ENCODE results near the gene B4GALT6. TPM values are rescaled to one million over a fixed set of nuclear protein-coding genes. Genes with fewer than 3 reads are reported as not detected.

The B4GALT6 gene
- total and polyA plus RNA-seq, 3 donors from 2014 or later: 12.1 to 19.5 (median 14.9) TPM

DNA sequence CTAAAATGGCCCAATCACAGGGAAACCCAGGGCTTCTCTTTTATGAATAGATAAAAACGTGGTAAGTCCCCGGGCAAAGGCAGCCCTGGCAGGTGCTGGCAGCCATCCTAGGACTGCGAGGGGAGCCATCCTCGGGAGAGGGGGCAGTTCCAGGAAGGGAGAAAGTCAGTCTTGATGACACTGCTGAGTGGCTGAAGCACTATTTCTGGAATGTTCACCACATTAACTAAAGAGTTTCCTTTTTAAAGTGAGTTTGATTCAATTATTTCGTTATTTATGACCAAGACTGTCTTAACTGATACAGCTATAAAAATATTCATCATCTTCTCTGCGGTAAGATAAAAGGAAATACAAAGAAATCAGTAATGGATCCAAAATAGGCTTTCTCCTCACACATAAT is 72.3 kb downstream of the B4GALT6 start:
- no peaks in the 10 kb centered on the region for H3K4me1 ChIP-seq
- intact Hi-C loops (cut with DNase I; ENCODE audit: low total_unique reads): no loop called here
- TF ChIP-seq, protein P1, sequence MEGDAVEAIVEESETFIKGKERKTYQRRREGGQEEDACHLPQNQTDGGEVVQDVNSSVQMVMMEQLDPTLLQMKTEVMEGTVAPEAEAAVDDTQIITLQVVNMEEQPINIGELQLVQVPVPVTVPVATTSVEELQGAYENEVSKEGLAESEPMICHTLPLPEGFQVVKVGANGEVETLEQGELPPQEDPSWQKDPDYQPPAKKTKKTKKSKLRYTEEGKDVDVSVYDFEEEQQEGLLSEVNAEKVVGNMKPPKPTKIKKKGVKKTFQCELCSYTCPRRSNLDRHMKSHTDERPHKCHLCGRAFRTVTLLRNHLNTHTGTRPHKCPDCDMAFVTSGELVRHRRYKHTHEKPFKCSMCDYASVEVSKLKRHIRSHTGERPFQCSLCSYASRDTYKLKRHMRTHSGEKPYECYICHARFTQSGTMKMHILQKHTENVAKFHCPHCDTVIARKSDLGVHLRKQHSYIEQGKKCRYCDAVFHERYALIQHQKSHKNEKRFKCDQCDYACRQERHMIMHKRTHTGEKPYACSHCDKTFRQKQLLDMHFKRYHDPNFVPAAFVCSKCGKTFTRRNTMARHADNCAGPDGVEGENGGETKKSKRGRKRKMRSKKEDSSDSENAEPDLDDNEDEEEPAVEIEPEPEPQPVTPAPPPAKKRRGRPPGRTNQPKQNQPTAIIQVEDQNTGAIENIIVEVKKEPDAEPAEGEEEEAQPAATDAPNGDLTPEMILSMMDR (IDR thresholded peaks at IDR 0.05): no peak
- no peak for TF ChIP-seq POLR2A (IDR thresholded peaks at IDR 0.05)
- no peak overlapping the region for H3K27ac ChIP-seq
- H3K4me3 ChIP-seq: no peak overlapping the region
- 64 to 71% methylated on average over 6 of the region's 6 CpGs for WGBS, 2 donors
- H3K36me3 ChIP-seq (ENCODE audit: low read depth, missing control alignments): no peaks in the 10 kb centered on the region
- H3K9me3 ChIP-seq: no peaks in the 10 kb centered on the region
- H3K27me3 ChIP-seq: no peaks in the 10 kb centered on the region
- DNase-seq: no peak

DNA sequence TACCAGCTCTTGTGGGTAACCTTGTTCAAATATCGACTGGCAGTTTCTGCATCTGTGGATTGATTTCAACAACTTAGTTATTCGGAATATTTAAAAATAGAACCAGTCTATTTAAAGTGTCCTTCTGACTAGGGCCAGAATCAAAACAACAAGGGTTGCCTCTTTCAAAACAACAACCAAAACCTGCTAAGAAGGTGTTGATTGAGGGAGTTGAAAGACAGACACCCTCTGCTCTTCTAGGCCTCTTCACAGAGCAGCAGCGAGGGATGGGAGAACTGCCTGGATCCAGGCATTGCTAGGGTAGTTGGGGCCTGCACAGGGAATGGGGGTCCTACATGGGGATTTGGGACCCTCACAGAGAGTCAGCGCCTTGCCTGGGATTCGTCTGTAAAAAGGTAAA is 72.9 kb downstream of the B4GALT6 start:
- TF ChIP-seq, protein P1 (IDR thresholded peaks at IDR 0.05): no peak
- TF ChIP-seq POLR2A (IDR thresholded peaks at IDR 0.05): no peak
- no peaks in the 10 kb centered on the region for H3K9me3 ChIP-seq
- no peak overlapping the region for H3K27ac ChIP-seq
- no peak for DNase-seq
- H3K36me3 ChIP-seq (ENCODE audit: low read depth, missing control alignments): no peaks in the 10 kb centered on the region
- WGBS, 2 donors: 88 to 91% methylated on average over 5 of the region's 5 CpGs
- H3K4me1 ChIP-seq: no peaks in the 10 kb centered on the region
- H3K27me3 ChIP-seq: no peaks in the 10 kb centered on the region
- no peak overlapping the region for H3K4me3 ChIP-seq
- intact Hi-C loops (cut with DNase I; ENCODE audit: low total_unique reads): no loop called here

GRCh38 chr18:31610286-31611205 is 73.8 kb downstream of the B4GALT6 start:
- intact Hi-C loops (cut with DNase I; ENCODE audit: low total_unique reads): no loop called here
- Histone ChIP-seq H3K36me3 (ENCODE audit: low read depth, missing control alignments) (no peaks in the 10 kb centered on the region), H3K4me1 (no peaks in the 10 kb centered on the region), H3K27ac (no peak overlapping the region), H3K4me3 (no peak overlapping the region), H3K9me3 (no peaks in the 10 kb centered on the region), H3K27me3 (no peaks in the 10 kb centered on the region)
- WGBS, 2 donors: 58% methylated on average over 8 of the region's 8 CpGs
- TF ChIP-seq, protein P1 (IDR thresholded peaks at IDR 0.05): no peak
- TF ChIP-seq POLR2A (IDR thresholded peaks at IDR 0.05): no peak
- DNase-seq: no peak

DNA sequence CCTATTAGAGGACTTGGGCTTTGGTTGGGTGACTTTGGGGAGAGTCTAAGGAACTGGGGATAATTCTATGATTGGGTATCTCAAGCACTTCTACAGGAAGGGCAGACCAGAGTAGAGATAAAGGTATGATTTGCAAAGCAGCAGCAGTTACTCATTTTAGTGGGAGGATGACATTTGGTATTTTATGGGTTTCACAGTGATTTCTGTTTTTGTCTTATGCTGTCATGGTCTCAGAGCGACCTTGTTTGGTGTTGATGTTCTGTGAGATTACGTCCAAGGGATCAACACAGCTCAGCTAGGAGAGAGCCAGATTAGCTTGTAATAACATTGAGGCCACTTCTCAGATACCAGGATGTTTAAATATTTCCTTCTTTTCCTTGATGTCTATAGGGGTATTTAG is 74.5 kb downstream of the B4GALT6 start:
- DNase-seq: no peak
- no peaks in the 10 kb centered on the region for H3K9me3 ChIP-seq
- no peak overlapping the region for H3K27ac ChIP-seq
- H3K4me3 ChIP-seq: no peak overlapping the region
- intact Hi-C loops (cut with DNase I; ENCODE audit: low total_unique reads): no loop called here
- 68 to 74% methylated on average over 2 of the region's 2 CpGs for WGBS, 2 donors
- no peaks in the 10 kb centered on the region for H3K36me3 ChIP-seq (ENCODE audit: low read depth, missing control alignments)
- no peak for TF ChIP-seq POLR2A (IDR thresholded peaks at IDR 0.05)
- TF ChIP-seq, protein P1 (IDR thresholded peaks at IDR 0.05): no peak
- no peaks in the 10 kb centered on the region for H3K4me1 ChIP-seq
- no peaks in the 10 kb centered on the region for H3K27me3 ChIP-seq

GRCh38 chr18:31607384-31607783 is 77.0 kb downstream of the B4GALT6 start:
- Histone ChIP-seq H3K9me3 (no peaks in the 10 kb centered on the region), H3K36me3 (ENCODE audit: low read depth, missing control alignments) (no peaks in the 10 kb centered on the region), H3K27ac (no peak overlapping the region), H3K27me3 (no peaks in the 10 kb centered on the region), H3K4me1 (no peaks in the 10 kb centered on the region), H3K4me3 (no peak overlapping the region)
- no peak for DNase-seq
- intact Hi-C loops (cut with DNase I; ENCODE audit: low total_unique reads): no loop called here
- TF ChIP-seq, protein P1 (IDR thresholded peaks at IDR 0.05): no peak
- TF ChIP-seq POLR2A (IDR thresholded peaks at IDR 0.05): no peak
- 43 to 53% methylated on average over 5 of the region's 5 CpGs for WGBS, 2 donors
